Measurements from ENCODE around the gene TEAD1. TPM values are rescaled to one million over a fixed set of nuclear protein-coding genes. Genes with fewer than 3 reads are reported as not detected.

TEAD1 gene
- total RNA-seq, 4 donors from 2014 or later = 46.4 to 214 (median 61.2) TPM

DNA sequence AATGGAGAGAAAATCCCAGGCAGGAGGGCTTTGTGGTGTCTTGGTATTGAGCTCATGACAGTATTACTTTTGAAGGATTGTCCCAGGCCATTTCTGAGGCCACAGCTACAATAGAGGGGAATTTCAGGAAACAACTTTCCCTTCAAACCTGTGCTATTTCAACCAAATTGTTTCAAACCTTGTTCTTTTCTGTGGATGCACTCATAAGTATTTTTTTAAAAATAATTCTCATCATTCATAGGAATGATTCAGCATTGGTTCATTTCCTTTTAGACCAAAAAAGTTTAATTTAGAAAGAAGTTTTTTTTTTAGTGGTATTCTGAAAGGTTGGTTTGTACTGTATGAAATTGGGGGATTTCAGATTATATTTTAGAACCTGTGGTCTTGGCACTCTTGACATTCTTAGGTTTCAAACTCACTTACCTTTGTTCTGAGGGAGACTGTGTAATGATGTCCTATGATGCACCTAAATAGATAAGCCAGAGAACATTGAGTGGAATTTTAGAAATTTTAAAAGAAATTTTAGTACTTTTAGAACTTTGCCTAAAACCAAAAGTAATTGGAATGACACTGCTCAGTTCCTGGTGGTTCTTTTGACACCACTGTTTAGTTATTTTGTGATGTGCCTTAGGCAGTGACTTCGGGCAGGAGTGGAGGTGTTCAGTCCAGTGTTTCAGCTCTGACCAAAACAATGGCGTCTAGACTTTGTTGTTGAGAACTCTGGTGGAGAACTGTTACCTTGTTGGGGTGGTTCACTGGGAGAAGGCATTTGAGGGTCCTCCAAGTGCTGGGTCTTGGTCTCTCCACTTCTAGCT lies 12.2 kb downstream of the TEAD1 start:
- DNase-seq = no peak
- Histone ChIP-seq H3K27ac (peak overlapping the region in 3 of 4 donors; percentile 74 to 78 (median 76)), H3K9me3 (no peaks in the 10 kb centered on the region), H3K4me3 (no peak overlapping the region), H3K27me3 (no peaks in the 10 kb centered on the region), H3K4me1 (peaks cover 31 to 78% (median 40%) of the 10 kb centered on the region in 4 donors), H3K36me3 (no peaks in the 10 kb centered on the region)
- TF ChIP-seq CTCF (IDR thresholded peaks at IDR 0.05) (no peak), EP300 (IDR thresholded peaks at IDR 0.05; ENCODE audit: low read depth) (no peak), POLR2A (IDR thresholded peaks at IDR 0.05) (no peak), POLR2AphosphoS5 (IDR thresholded peaks at IDR 0.05) (no peak)
- 79% methylated on average over 2 of the region's 2 CpGs; no CpG with 5 or more reads in 1 of the 2 donors for WGBS, 2 donors (ENCODE audit: low coverage in 1 of 2)
- in situ Hi-C loops (cut with MboI; ENCODE audit: low pct_ligation_motif_present in 1 of 4, low pct_unique_long_range_greater_than_20kb in 1 of 4, low sequenced_read_pairs in 3 of 4) = loop anchor here in 2 of 4 donors (25.0 kb wide), 1 partner anchor 201 kb away; no protein-coding TSS in a partner anchor
- intact Hi-C loops (cut with DNase I; ENCODE audit: low total_unique reads) = loop anchor here (5.0 kb wide), 1 partner anchor 201 kb away; no protein-coding TSS in a partner anchor

DNA sequence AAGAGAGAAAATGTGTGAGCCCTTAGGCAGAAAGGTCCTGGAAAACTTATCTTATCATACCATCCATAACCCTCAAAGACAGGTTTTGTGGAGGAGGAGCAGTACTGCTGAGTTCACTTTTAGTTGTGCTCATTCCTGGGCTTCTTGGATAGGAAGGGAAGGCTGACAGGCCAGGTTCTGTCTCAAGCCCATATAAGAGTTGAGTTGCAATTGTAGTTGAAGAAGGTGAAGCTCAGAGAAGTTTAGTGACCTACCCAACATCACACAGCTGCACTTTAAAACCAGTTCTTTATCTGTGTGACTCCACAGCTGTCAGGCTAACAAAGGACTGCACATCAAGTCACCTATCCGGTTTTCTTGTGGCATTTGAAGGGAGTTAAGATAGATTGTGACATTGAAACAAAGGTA lies 13.0 kb downstream of the TEAD1 start:
- in situ Hi-C loops (cut with MboI; ENCODE audit: low pct_ligation_motif_present in 1 of 4, low pct_unique_long_range_greater_than_20kb in 1 of 4, low sequenced_read_pairs in 3 of 4) (loop anchor here in 2 of 4 donors (25.0 kb wide), 1 partner anchor 200 kb away; no protein-coding TSS in a partner anchor), intact Hi-C loops (cut with DNase I; ENCODE audit: low total_unique reads) (loop anchor here (5.0 kb wide), 1 partner anchor 200 kb away; no protein-coding TSS in a partner anchor)
- Histone ChIP-seq H3K9me3 (no peaks in the 10 kb centered on the region), H3K4me3 (no peak overlapping the region), H3K27me3 (no peaks in the 10 kb centered on the region), H3K4me1 (peaks cover 35 to 81% (median 44%) of the 10 kb centered on the region in 4 donors), H3K27ac (no peak overlapping the region), H3K36me3 (no peaks in the 10 kb centered on the region)
- TF ChIP-seq CTCF (IDR thresholded peaks at IDR 0.05) = no peak
- no peak for TF ChIP-seq EP300 (IDR thresholded peaks at IDR 0.05; ENCODE audit: low read depth)
- 55% methylated on average over 1 of the region's 1 CpG; no CpG with 5 or more reads in 1 of the 2 donors for WGBS, 2 donors (ENCODE audit: low coverage in 1 of 2)
- DNase-seq = no peak

DNA sequence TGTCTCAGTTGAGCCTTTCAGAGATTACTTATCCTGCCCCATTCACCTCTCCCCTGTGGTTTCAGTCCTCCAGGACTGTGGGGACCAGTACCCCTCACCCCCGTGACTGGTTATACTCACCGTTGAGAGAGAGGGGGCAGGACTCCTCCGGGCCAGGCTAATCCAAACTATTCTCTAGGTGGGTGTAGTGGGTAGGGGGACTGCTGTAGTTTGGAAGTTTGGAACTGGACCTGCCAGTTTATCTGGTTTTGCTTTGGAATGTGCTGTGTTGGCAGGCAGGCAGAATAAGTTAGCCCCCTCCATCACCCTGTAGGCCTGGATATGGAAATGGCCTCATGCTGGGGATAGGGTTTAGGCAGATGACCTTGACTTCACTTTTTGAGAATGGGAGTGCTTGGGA lies 13.5 kb downstream of the TEAD1 start:
- H3K27ac ChIP-seq = no peak overlapping the region
- H3K27me3 ChIP-seq = no peaks in the 10 kb centered on the region
- no peak overlapping the region for H3K4me3 ChIP-seq
- WGBS, 2 donors (ENCODE audit: low coverage in 1 of 2) = 72% methylated on average over 3 of the region's 3 CpGs; no CpG with 5 or more reads in 1 of the 2 donors
- TF ChIP-seq POLR2A (IDR thresholded peaks at IDR 0.05) (no peak), CTCF (IDR thresholded peaks at IDR 0.05) (no peak), EP300 (IDR thresholded peaks at IDR 0.05; ENCODE audit: low read depth) (no peak), POLR2AphosphoS5 (IDR thresholded peaks at IDR 0.05) (no peak)
- peaks cover 39 to 82% (median 45%) of the 10 kb centered on the region in 4 donors for H3K4me1 ChIP-seq
- in situ Hi-C loops (cut with MboI; ENCODE audit: low pct_ligation_motif_present in 1 of 4, low pct_unique_long_range_greater_than_20kb in 1 of 4, low sequenced_read_pairs in 3 of 4) (loop anchor here in 2 of 4 donors (25.0 kb wide), 1 partner anchor 200 kb away; no protein-coding TSS in a partner anchor), intact Hi-C loops (cut with DNase I; ENCODE audit: low total_unique reads) (loop anchor here (5.0 kb wide), 1 partner anchor 200 kb away; no protein-coding TSS in a partner anchor)
- no peaks in the 10 kb centered on the region for H3K36me3 ChIP-seq
- no peaks in the 10 kb centered on the region for H3K9me3 ChIP-seq
- DNase-seq = no peak

- Histone ChIP-seq H3K9me3 (no peaks in the 10 kb centered on the region), H3K27me3 (no peaks in the 10 kb centered on the region), H3K4me1 (peaks cover 43 to 86% (median 53%) of the 10 kb centered on the region in 4 donors), H3K27ac (peak overlapping the region in 2 of 4 donors; percentile 36 to 93), H3K36me3 (no peaks in the 10 kb centered on the region), H3K4me3 (no peak overlapping the region)
- 60 to 80% methylated on average over 1 to 3 of the region's 3 CpGs for WGBS, 2 donors (ENCODE audit: low coverage in 1 of 2)
- TF ChIP-seq CTCF (IDR thresholded peaks at IDR 0.05) = no peak
- no peak for TF ChIP-seq POLR2AphosphoS5 (IDR thresholded peaks at IDR 0.05)
- TF ChIP-seq POLR2A (IDR thresholded peaks at IDR 0.05) = no peak
- TF ChIP-seq EP300 (IDR thresholded peaks at IDR 0.05; ENCODE audit: low read depth) = no peak
- no peak for DNase-seq
- in situ Hi-C loops (cut with MboI; ENCODE audit: low pct_ligation_motif_present in 1 of 4, low pct_unique_long_range_greater_than_20kb in 1 of 4, low sequenced_read_pairs in 3 of 4) = loop anchor here in 2 of 4 donors (25.0 kb wide), 1 partner anchor 198 kb away; no protein-coding TSS in a partner anchor
- intact Hi-C loops (cut with DNase I; ENCODE audit: low total_unique reads) = loop anchor here (5.0 kb wide), 1 partner anchor 198 kb away; no protein-coding TSS in a partner anchor
These were observed 15.0 kb downstream of the TEAD1 start for GRCh38 chr11:12689029-12689755.
